Neural crest cell (in vitro differentiated cells): ENCODE data around the gene SOD1. TPM values are rescaled to one million over a fixed set of nuclear protein-coding genes. Genes with fewer than 3 reads are reported as not detected.

Experiments
- DNase-seq: peaks from one replicate; pipeline ENCODE4 v3.0.0; 2021; ENCODE audit warnings: low read depth, mixed read lengths, low spot score
- H3K27ac Mint-ChIP-seq: one replicate; pipeline ENCODE4 v1.8.0; 2021; ENCODE audit warnings: mild to moderate bottlenecking, mixed read lengths; ENCODE audit not compliant: unreplicated experiment
- H3K27me3 Mint-ChIP-seq: 2 replicates; pipeline ENCODE4 v1.8.0; 2021; ENCODE audit warnings: low read depth, mild to moderate bottlenecking, mixed read lengths
- H3K36me3 Mint-ChIP-seq: 2 replicates; pipeline ENCODE4 v1.8.0; 2021; ENCODE audit warnings: low read depth, mild to moderate bottlenecking, mixed read lengths
- H3K4me1 Mint-ChIP-seq: 2 replicates; pipeline ENCODE4 v1.8.0; 2021; ENCODE audit warnings: mixed read lengths
- H3K4me3 Mint-ChIP-seq: one replicate; pipeline ENCODE4 v1.8.0; 2021; ENCODE audit warnings: mild to moderate bottlenecking, mixed read lengths
- H3K9me3 Mint-ChIP-seq: 2 replicates; pipeline ENCODE4 v1.8.0; 2021; ENCODE audit warnings: mixed read lengths
- total RNA-seq: library from RNA; stranded (reverse); gene quantifications from 2 replicates; pipeline ENCODE4 v1.2.1, GENCODE V29; 2021
- TF ChIP-seq, protein P1 (sequence below): fragments of 200-600 bp; sonication (generic); conservative IDR thresholded peaks from 2 replicates; pipeline ENCODE4 v1.5.0; 2021; ENCODE audit warnings: antibody characterized with exemption, mild to moderate bottlenecking

SOD1 gene
- total RNA-seq, 1 donor from 2014 or later = 241 TPM

DNA sequence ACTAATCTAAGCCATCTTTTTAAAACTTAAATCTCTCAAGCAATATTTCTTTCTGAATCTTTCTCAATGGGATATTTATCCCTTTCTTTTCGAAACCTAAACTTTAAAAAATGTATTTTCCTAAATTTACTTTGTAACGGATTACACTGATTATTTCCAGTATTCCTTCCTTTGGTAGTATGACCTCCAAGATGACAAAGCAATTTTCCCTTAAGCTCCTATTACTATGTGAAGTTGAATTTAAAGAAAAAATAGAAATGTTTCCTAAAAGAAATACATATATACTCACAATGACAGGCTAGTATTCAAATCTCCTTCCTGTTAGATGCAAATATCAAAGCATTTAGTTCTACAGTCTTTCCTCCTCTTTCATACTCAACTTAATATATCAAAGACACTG lies 56.6 kb downstream of the SOD1 start:
- H3K27ac Mint-ChIP-seq = no peak overlapping the region

More for the DNA sequence above, 56.6 kb downstream of the SOD1 start:
- Mint-ChIP-seq H3K9me3 (no peaks in the 10 kb centered on the region), H3K27me3 (no peaks in the 10 kb centered on the region), H3K4me3 (no peak overlapping the region), H3K36me3 (peaks cover 5% of the 10 kb centered on the region), H3K4me1 (peaks cover 50% of the 10 kb centered on the region)
- DNase-seq = no peak
- TF ChIP-seq, protein P1, sequence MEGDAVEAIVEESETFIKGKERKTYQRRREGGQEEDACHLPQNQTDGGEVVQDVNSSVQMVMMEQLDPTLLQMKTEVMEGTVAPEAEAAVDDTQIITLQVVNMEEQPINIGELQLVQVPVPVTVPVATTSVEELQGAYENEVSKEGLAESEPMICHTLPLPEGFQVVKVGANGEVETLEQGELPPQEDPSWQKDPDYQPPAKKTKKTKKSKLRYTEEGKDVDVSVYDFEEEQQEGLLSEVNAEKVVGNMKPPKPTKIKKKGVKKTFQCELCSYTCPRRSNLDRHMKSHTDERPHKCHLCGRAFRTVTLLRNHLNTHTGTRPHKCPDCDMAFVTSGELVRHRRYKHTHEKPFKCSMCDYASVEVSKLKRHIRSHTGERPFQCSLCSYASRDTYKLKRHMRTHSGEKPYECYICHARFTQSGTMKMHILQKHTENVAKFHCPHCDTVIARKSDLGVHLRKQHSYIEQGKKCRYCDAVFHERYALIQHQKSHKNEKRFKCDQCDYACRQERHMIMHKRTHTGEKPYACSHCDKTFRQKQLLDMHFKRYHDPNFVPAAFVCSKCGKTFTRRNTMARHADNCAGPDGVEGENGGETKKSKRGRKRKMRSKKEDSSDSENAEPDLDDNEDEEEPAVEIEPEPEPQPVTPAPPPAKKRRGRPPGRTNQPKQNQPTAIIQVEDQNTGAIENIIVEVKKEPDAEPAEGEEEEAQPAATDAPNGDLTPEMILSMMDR = no peak

Other genes with a start within 250 kb of the SOD1 start
- 71.8 and 74.3 TPM in 2 replicates for gene SCAF4, start 72.4 kb downstream of the SOD1 start, total RNA-seq
- gene HUNK, start 213.3 kb downstream of the SOD1 start, total RNA-seq = 29.1 and 39.6 TPM in 2 replicates